HG02798 (cell line): Measurements from ENCODE around the gene TTC13.

Experiments used
- ATAC-seq: cut with Tn5 transposase; IDR thresholded peaks from one replicate; pipeline ENCODE4 v1.9.1; 2021; ENCODE audit warnings: mild to moderate bottlenecking; ENCODE audit not compliant: unreplicated experiment, poor library complexity

Gene TTC13

DNA sequence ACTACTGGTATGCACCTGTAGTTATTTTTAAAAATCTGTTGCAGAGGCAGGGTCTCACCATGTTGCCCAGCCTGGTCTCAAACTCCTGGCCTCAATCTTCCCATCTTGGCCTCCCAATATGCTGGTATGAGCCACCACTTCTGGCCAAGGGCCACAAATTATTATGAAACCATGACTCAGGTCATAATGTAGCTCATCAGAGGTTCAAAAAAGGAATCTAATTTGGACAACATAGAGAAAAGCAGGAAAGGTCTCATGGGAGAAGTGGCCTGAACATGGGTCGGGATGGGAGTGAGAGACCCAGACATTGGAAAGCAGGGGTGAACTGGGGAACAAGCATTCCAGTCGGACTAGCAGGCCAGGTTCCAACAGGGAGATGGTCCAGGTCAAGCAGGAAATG, 65.2 kb downstream of the TTC13 start:
- no peak for ATAC-seq

DNA sequence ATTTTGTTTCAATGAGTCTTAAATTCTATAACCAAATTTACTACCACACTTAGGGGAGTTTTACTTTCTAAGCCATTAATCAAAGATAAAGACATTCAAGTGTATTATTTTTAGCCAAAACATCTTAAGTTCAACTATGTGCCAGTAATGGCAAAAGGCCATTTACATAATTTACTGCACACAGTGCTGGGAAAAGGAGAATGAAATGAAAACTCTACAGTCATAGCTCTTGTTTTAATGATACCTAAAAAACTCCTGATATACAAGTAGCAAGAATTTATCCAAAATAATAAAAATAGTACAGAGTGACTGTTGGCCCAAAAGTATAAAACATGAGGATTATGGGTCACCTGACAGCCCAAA, 67.9 kb downstream of the TTC13 start:
- ATAC-seq = no peak

GRCh38 chr1:230909974-230910754, 68.5 kb downstream of the TTC13 start:
- ATAC-seq = no peak

GRCh38 chr1:230907472-230908205, 71.0 kb downstream of the TTC13 start:
- no peak for ATAC-seq

- ATAC-seq = no peak
Measured at GRCh38 chr1:230906226-230906625, 72.4 kb downstream of the TTC13 start.

DNA sequence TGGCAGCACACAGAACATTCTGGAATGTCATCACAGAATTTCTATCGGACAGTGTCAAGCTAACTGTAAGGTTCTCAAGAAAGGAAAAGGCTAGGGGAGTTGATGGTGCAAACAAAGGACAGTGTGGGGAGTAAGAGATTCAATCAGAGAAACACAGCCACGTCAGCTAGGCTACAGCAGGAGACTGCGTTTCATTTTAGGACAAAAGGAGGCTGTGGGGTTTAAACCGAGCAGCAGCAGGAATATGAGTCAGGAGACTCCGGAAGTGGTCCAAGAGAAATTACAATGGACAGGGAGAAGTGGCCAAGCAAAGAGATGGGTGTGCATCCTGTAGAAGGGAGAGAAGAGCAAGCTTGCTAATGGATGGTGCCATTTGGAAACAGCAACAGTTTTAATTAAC, 72.9 kb downstream of the TTC13 start:
- no peak for ATAC-seq

DNA sequence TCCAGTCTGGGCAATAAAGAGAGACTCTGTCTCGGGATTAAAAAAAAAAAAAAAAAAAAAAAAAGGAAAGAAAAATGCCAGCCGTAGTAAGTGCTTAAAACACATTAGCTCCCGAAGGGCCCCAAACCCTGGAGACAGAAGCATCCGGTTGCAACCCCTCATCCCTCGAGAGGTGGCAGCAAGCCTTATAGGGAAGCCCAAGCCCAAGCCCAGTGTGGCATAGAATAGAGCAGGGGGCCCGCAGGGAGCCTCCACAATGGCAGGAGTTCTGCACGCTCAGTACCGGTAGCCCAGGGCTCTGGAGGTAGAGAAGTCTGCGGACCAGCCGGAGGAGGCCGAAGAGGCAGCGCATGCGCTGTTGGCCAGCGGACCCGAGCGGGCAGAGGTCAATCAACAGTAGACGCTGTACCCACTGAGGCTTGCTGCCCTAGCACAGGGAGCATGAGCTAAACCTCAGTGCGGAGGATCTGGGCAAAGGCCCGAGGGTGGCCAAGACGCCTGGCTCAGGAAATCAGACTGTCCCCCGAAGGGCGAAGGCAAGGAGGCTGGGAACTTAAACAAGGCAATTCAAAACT, 76.2 kb downstream of the TTC13 start:
- ATAC-seq = no peak

- no peak for ATAC-seq
Measured at GRCh38 chr1:230901671-230902070, 77.0 kb downstream of the TTC13 start.

GRCh38 chr1:230900984-230901383, 77.7 kb downstream of the TTC13 start:
- no peak for ATAC-seq

- ATAC-seq = no peak
Measured at GRCh38 chr1:230899841-230900251, 78.8 kb downstream of the TTC13 start.

DNA sequence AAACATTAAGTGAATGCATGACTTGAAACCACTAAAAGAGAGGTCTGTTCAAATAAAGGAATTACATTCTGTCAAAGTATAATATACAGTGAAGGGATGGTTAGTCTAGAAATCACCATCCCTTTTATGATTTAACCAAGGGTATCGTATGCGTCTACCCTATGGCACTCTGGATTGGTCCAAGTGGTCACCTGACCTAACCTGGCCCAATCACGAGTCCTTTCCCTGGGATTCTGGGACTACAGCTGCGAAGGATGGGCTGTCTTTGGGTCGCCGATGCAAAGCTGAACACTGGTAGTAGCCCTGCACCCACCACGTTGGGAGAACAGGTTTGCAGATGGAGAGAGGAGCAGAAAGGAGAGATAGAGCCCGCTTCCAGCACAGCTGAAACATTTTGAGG, 79.9 kb downstream of the TTC13 start:
- ATAC-seq = no peak

DNA sequence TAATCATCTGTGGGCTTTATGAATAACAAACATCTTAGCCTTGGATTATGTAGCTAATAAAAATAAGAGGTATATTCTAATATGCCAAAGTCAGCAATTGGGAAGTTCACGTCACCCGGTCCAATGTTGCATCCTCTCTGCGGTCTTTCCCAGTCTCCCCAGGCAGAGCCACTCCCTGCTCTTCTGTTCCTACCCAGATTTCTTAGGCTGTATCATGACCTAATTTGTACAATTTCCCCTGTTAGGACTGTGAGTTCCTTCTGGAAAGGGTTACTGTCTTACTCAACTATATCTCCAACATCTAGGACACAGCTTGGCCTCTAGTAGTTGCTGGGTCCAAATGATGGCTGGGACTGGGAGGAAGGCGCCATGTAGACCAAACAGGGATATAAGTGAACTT, 80.5 kb downstream of the TTC13 start:
- ATAC-seq = no peak

GRCh38 chr1:230896779-230897178, 81.9 kb downstream of the TTC13 start:
- no peak for ATAC-seq

- no peak for ATAC-seq
Measured at GRCh38 chr1:230895452-230895851, 83.2 kb downstream of the TTC13 start.

DNA sequence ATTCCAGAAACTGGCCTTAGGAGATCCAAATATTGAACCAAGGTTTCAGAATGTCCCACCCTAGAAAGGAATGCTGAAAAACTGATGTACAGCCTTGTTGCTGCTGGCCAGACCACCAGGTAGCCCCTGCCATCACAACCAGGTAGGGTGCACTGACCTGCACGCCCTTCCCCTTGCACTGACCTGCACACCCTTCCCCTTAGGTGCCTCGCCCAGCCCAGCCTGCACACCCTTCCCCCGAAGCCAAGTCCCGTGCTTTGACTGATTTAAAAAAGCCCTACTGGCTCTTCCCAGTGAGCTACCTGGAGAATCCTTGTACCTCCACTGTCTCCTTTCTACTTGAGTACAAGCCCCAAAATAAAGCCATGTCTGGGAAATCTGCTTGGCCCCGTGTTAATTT, 84.0 kb downstream of the TTC13 start:
- ATAC-seq = no peak

- ATAC-seq = no peak
Measured at GRCh38 chr1:230894032-230894431, 84.6 kb downstream of the TTC13 start.

- no peak for ATAC-seq
Measured at GRCh38 chr1:230892018-230892491, 86.6 kb downstream of the TTC13 start.

DNA sequence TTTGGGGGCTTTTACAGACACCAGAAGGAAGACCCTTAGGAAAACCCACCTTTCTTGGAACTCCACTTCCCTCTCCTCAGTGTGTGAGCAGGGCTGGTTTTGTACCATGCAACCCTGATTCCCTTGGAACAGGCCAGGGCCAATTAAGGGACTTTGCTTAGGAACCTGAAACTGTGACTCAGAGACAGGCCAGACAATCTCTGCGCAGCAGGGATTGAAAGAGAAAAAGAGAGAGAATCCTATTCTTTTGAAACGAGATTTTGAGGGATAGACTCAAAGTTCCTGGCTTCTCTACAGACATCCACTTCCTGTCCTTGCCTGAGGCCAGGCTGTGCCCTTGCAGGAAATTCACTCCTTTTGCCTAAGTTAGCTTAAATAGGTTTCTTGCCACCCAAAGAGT, 87.2 kb downstream of the TTC13 start:
- no peak for ATAC-seq

DNA sequence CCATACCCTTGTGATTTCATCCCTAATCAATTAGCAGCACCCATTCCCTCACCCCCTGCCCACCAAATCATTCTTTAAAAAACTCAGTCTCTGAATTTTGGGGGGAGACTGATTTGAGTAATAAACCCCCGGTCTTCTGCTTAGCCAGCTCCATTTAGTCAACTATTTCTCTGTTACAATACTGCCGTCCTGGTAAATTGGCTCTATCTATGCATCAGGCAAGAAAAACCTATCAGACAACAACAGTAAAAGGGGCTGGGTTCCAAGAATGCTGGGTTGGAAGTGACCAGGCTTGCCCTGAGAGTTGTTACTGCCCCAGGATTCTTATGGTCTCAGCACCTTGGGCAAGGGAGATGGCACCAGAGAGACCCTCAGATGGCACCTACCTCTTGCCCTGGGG, 94.0 kb downstream of the TTC13 start:
- no peak for ATAC-seq

DNA sequence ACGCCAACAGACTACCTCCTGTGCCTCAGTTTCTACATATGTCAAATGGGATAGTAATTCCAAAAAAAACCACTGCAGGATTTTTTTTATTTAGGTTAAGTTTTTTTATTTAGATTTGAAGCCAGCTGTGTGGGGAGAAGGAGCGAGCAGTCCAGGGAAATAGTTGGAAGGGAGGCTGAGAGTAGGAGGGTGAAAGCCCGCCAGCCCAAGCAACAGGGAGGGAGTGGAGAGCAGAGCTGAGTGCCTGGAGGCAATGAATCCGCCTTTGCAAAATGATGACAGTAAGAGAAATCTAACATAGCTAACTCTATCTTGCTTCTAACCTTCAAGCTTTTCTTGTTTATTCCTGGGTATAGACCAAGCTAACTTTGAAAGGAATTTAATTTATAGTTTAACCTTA, 94.7 kb downstream of the TTC13 start:
- no peak for ATAC-seq

DNA sequence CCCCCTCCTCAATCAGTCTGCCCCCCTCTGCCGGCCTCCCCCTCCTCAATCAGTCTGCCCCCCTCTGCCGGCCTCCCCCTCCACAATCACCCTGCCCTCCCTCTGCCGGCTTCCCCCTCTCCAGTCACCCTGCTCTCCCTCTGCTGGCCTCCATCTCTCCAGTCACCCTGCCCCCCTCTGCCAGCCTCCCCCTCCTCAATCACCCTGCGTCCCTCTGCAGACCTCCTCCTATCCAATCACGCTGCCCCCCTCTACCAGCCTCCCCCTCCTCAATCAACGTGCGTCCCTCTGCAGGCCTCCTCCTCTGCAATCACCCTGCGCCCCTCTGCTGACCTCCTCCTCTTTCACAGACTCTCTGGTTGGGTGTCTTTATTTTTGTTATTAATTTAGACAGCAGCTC, 98.9 kb downstream of the TTC13 start:
- ATAC-seq = no peak
